Loucy (cell line): ENCODE data around the gene PPDPF.

ENCODE experiments used
- H2AFZ ChIP-seq: fragments of 200-600 bp; sonication (generic); 2 replicates; pipeline ENCODE4 v1.6.0; 2016; ENCODE audit warnings: antibody characterized with exemption, mild to moderate bottlenecking, low read length, moderate library complexity
- H3F3A ChIP-seq: fragments of 200-600 bp; 2 replicates; pipeline ENCODE4 v1.6.0; 2016; ENCODE audit warnings: antibody characterized with exemption, low read depth, mild to moderate bottlenecking
- H3K27me3 ChIP-seq: fragments of 200-600 bp; sonication (generic); 2 replicates; pipeline ENCODE4 v1.6.1; 2014; ENCODE audit warnings: low read length, mild to moderate bottlenecking; ENCODE audit not compliant: insufficient read depth, poor library complexity, severe bottlenecking
- H3K36me3 ChIP-seq: fragments of 200-600 bp; sonication (generic); 2 replicates; pipeline ENCODE4 v1.6.1; 2016; ENCODE audit warnings: low read length; ENCODE audit not compliant: insufficient read depth
- H3K4me1 ChIP-seq: fragments of 200-600 bp; sonication (generic); 2 replicates; pipeline ENCODE4 v1.5.1; 2014; ENCODE audit warnings: low read length, mild to moderate bottlenecking; ENCODE audit not compliant: insufficient read depth, poor library complexity, severe bottlenecking
- H3K4me2 ChIP-seq: fragments of 200-600 bp; sonication (generic); 2 replicates; pipeline ENCODE4 v1.6.0; 2014; ENCODE audit warnings: antibody characterized with exemption, low read length, low read depth, mild to moderate bottlenecking; ENCODE audit not compliant: poor library complexity, severe bottlenecking
- H3K4me3 ChIP-seq: fragments of 200-600 bp; sonication (generic); 2 replicates; pipeline ENCODE4 v1.5.1; 2014; ENCODE audit warnings: low read length, mild to moderate bottlenecking, mixed read lengths; ENCODE audit not compliant: poor library complexity, severe bottlenecking
- H3K79me2 ChIP-seq: fragments of 200-600 bp; sonication (generic); 2 replicates; pipeline ENCODE4 v1.6.1; 2014; ENCODE audit warnings: low read length; ENCODE audit not compliant: insufficient read depth
- H3K9ac ChIP-seq: fragments of 200-600 bp; sonication (generic); 2 replicates; pipeline ENCODE4 v1.6.0; 2014; ENCODE audit warnings: mild to moderate bottlenecking, low read depth, low read length, moderate library complexity; ENCODE audit not compliant: poor library complexity, severe bottlenecking
- H3K9me2 ChIP-seq: fragments of 200-600 bp; sonication (generic); replicated peaks from 2 replicates; pipeline ENCODE4 v1.6.1; 2016; ENCODE audit warnings: low read depth, low read length, mixed read lengths
- H3K9me3 ChIP-seq: fragments of 200-600 bp; sonication (generic); 2 replicates; pipeline ENCODE4 v1.6.1; 2014; ENCODE audit warnings: mild to moderate bottlenecking, antibody characterized with exemption, low read length, low read depth; ENCODE audit not compliant: insufficient read depth
- H4K20me1 ChIP-seq: fragments of 200-600 bp; sonication (generic); 2 replicates; pipeline ENCODE4 v1.6.0; 2014; ENCODE audit warnings: antibody characterized with exemption, low read length, mild to moderate bottlenecking; ENCODE audit not compliant: insufficient read depth, poor library complexity, severe bottlenecking
- CTCF ChIP-seq: fragments of 200-600 bp; sonication (generic); conservative IDR thresholded peaks from 2 replicates; pipeline ENCODE4 v1.5.1; 2014; ENCODE audit warnings: mild to moderate bottlenecking, antibody characterized with exemption, low read length
- EZH2phosphoT487 ChIP-seq: fragments of 200-600 bp; IDR thresholded peaks from 2 replicates; pipeline ENCODE4 v1.6.1; 2018; ENCODE audit warnings: antibody characterized with exemption, mild to moderate bottlenecking, moderate library complexity, borderline replicate concordance

Gene PPDPF

DNA sequence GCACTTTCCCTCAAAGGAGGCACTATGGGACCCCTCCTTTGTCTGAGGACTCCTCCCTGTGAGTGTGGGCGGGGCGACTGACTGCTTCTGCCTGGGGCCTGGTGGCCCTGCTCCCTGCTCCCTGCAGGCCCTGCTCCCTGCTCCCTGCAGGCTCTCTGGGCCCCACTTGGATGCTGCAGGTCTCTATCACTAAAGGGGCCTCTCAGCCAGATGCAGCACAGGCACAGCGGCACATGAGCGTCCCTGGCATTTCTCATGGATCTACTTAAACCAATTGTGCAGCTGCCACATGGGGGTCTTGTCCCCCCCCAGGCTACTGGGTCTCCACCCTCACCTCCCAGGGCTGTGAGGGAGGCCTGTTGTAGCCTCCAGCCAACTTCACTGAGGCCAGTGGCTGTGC lies 29.5 kb upstream of the PPDPF start:
- no peak overlapping the region for H2AFZ ChIP-seq
- H3K4me2 ChIP-seq = no peak overlapping the region
- H3K4me1 ChIP-seq = no peaks in the 10 kb centered on the region
- no peak overlapping the region for H3K4me3 ChIP-seq
- no peaks in the 10 kb centered on the region for H3F3A ChIP-seq
- no peak for TF ChIP-seq CTCF
- no peak for TF ChIP-seq EZH2phosphoT487
- H3K79me2 ChIP-seq = no peaks in the 10 kb centered on the region
- H3K9me3 ChIP-seq = no peaks in the 10 kb centered on the region
- H4K20me1 ChIP-seq = no peaks in the 10 kb centered on the region
- no peak overlapping the region for H3K9ac ChIP-seq
- H3K27me3 ChIP-seq = no peaks in the 10 kb centered on the region
- no peaks in the 10 kb centered on the region for H3K36me3 ChIP-seq
- H3K9me2 ChIP-seq = no peaks in the 10 kb centered on the region

DNA sequence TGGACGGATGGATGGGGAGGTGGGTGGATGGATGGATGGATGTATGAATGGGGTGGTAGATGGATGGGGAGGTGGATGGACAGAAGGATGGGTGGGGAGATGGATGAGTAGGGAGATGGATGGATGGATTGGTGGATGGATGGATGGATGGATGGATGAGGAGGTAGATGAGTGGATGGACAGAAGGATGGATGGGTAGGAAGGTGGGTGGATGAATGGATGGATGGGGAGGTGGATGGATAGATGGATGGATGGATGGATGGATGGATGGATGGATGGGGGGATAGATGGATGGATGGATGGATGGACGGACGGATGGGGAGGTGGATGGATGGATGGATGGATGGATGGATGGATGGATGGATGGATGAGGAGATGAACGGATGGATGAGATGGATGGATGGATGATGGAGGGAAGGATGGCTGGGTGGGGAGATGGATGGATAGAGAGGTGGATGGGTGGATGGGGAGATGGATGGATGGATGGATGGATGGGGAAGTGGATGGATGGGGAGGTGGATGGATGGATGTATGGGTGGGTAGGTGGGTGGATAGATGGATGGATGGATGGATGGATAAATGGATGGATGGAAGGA lies 28.8 kb upstream of the PPDPF start:
- no peaks in the 10 kb centered on the region for H3K9me2 ChIP-seq
- TF ChIP-seq CTCF (no peak), EZH2phosphoT487 (no peak)
- no peaks in the 10 kb centered on the region for H3K79me2 ChIP-seq
- no peaks in the 10 kb centered on the region for H4K20me1 ChIP-seq
- H2AFZ ChIP-seq = no peak overlapping the region
- no peaks in the 10 kb centered on the region for H3K36me3 ChIP-seq
- no peaks in the 10 kb centered on the region for H3K4me1 ChIP-seq
- H3F3A ChIP-seq = no peaks in the 10 kb centered on the region
- H3K4me2 ChIP-seq = no peak overlapping the region
- H3K9me3 ChIP-seq = no peaks in the 10 kb centered on the region
- no peaks in the 10 kb centered on the region for H3K27me3 ChIP-seq
- no peak overlapping the region for H3K9ac ChIP-seq
- H3K4me3 ChIP-seq = no peak overlapping the region

DNA sequence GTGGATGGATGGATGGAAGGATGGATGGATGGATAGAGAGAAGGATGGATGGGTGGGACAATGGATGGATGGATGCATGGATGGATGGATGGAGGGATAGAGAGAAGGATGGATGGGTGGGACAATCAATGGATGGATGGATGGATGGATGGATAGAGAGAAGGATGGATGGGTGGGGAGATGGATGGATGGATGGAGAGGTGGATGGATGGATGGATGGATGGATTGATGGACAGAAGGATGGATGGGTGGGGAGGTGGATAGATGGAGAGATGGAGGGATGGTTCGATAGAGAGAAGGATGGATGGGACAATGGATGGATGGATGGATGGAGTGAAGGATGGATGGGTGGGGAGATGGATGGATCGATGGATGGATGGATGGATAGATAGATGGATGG lies 28.0 kb upstream of the PPDPF start:
- H3F3A ChIP-seq = no peaks in the 10 kb centered on the region
- TF ChIP-seq CTCF (no peak), EZH2phosphoT487 (no peak)
- H3K79me2 ChIP-seq = no peaks in the 10 kb centered on the region
- H3K9ac ChIP-seq = no peak overlapping the region
- H3K4me3 ChIP-seq = no peak overlapping the region
- no peaks in the 10 kb centered on the region for H3K9me3 ChIP-seq
- H3K4me1 ChIP-seq = no peaks in the 10 kb centered on the region
- no peaks in the 10 kb centered on the region for H3K36me3 ChIP-seq
- no peaks in the 10 kb centered on the region for H3K27me3 ChIP-seq
- H2AFZ ChIP-seq = no peak overlapping the region
- H3K4me2 ChIP-seq = no peak overlapping the region
- no peaks in the 10 kb centered on the region for H3K9me2 ChIP-seq
- no peaks in the 10 kb centered on the region for H4K20me1 ChIP-seq
